GM21717 (cell line): Measurements from ENCODE around the gene CGB1.

Source experiments
- ATAC-seq: cut with Tn5 transposase; IDR thresholded peaks from one replicate; pipeline ENCODE4 v1.9.1; 2021; ENCODE audit warnings: mild to moderate bottlenecking, moderate library complexity; ENCODE audit not compliant: unreplicated experiment

The CGB1 gene

GRCh38 chr19:48999481-49000325 is 37.0 kb downstream of the CGB1 start:
- no peak for ATAC-seq

- no peak for ATAC-seq
Measured at GRCh38 chr19:48997972-48998371, 38.7 kb downstream of the CGB1 start.

GRCh38 chr19:48994035-48994386 is 42.7 kb downstream of the CGB1 start:
- ATAC-seq, result no peak

GRCh38 chr19:48993175-48994034 is 43.3 kb downstream of the CGB1 start, which contains the start of the genes GYS1 and RUVBL2:
Gene GYS1 (minus strand): TSS chr19:48993309. CDS start chr19:48993112, 197 bp downstream.
Gene RUVBL2 (plus strand): TSS chr19:48993887. CDS start chr19:48993912, 25 bp downstream.
- peak; percentile 75 for ATAC-seq

GRCh38 chr19:48992581-48993174 is 44.0 kb downstream of the CGB1 start:
- ATAC-seq, result peak; percentile 2

GRCh38 chr19:48991873-48992580 is 44.7 kb downstream of the CGB1 start:
- no peak for ATAC-seq

- no peak for ATAC-seq
Measured at GRCh38 chr19:48991011-48991609, 45.6 kb downstream of the CGB1 start.

GRCh38 chr19:48990400-48990799 is 46.3 kb downstream of the CGB1 start:
- no peak for ATAC-seq

GRCh38 chr19:48989701-48990291 is 46.9 kb downstream of the CGB1 start:
- no peak for ATAC-seq

- no peak for ATAC-seq
Measured at GRCh38 chr19:48988860-48989259, 47.8 kb downstream of the CGB1 start.

- ATAC-seq, result no peak
Measured at GRCh38 chr19:48988286-48988685, 48.4 kb downstream of the CGB1 start.

- ATAC-seq, result no peak
Measured at GRCh38 chr19:48987323-48987722, 49.4 kb downstream of the CGB1 start.

GRCh38 chr19:48986211-48986610 is 50.5 kb downstream of the CGB1 start:
- ATAC-seq, result no peak

- no peak for ATAC-seq
Measured at GRCh38 chr19:48985711-48986110, 51.0 kb downstream of the CGB1 start.
